Naive thymus-derived CD4-positive, alpha-beta T cell (primary cell): ENCODE measurements around the gene HOMER2. TPM values are rescaled to one million over a fixed set of nuclear protein-coding genes. Genes with fewer than 3 reads are reported as not detected.

Experiments
- ATAC-seq: fragments of 150-1000 bp; cut with Tn5 transposase; 2 replicates; pipeline ENCODE4 v1.10.0; 2021; ENCODE audit warnings: mild to moderate bottlenecking, moderate library complexity
- CTCF ChIA-PET: fragments of 350-600 bp; sonication (Branson Sonifier 250); formaldehyde crosslinking; loops from one replicate; lab custom pipeline; 2021; ENCODE audit warnings: antibody characterized with exemption; lab: Charles Lee
- POLR2A ChIA-PET: fragments of 350-600 bp; sonication (Branson Sonifier 250); formaldehyde crosslinking; loops from one replicate; lab custom pipeline; 2021; ENCODE audit warnings: antibody characterized with exemption, inconsistent platforms; lab: Charles Lee
- DNase-seq, 9 donors: peaks; one replicate each; pipeline versions ENCODE4 v3.0.0 to v3.0.0-alpha.2; 2020 to 2022; ENCODE audit warnings: mixed read lengths in 1 of 9
- H3K27ac ChIP-seq: one replicate; pipeline ENCODE4 v1.7.0; 2013; ENCODE audit warnings: mild to moderate bottlenecking, low read depth, low read length, moderate library complexity
- H3K27me3 ChIP-seq, 2 donors: one replicate each; pipeline ENCODE4 v1.7.0; 2013; ENCODE audit warnings: low read length in 2 of 2, mild to moderate bottlenecking in 2 of 2, moderate library complexity in 2 of 2; ENCODE audit not compliant: control insufficient read depth in 2 of 2, insufficient read depth in 2 of 2
- H3K36me3 ChIP-seq, 3 experiments: 1 replicate in 2 of 3; 2 replicates in 1 of 3; pipeline ENCODE4 v1.7.0; 2013; ENCODE audit warnings: low read length in 3 of 3, mild to moderate bottlenecking in 3 of 3, moderate library complexity in 1 of 3; ENCODE audit not compliant: insufficient read depth in 3 of 3, control insufficient read depth in 2 of 3
- H3K4me1 ChIP-seq, 2 donors: one replicate each; pipeline ENCODE4 v1.7.0; 2013; ENCODE audit warnings: low read length in 2 of 2, mild to moderate bottlenecking in 2 of 2, moderate library complexity in 1 of 2; ENCODE audit not compliant: control insufficient read depth in 2 of 2, insufficient read depth in 2 of 2
- H3K4me3 ChIP-seq: 2 replicates; pipeline ENCODE4 v1.7.0; 2013; ENCODE audit warnings: mild to moderate bottlenecking, low read length
- H3K9me3 ChIP-seq, 3 experiments: 1 replicate in 2 of 3; 2 replicates in 1 of 3; pipeline ENCODE4 v1.7.0; 2013; ENCODE audit warnings: low read length in 3 of 3; ENCODE audit not compliant: control insufficient read depth in 2 of 3
- H3K27ac Mint-ChIP-seq, 9 donors: one replicate each; pipeline ENCODE4 v1.8.0; 2020 to 2022; ENCODE audit warnings: mixed read lengths in 9 of 9, mild to moderate bottlenecking in 8 of 9, moderate library complexity in 5 of 9, inconsistent platforms in 2 of 9
- H3K27me3 Mint-ChIP-seq, 5 donors: one replicate each; pipeline ENCODE4 v1.8.0; 2021 to 2022; ENCODE audit warnings: mixed read lengths in 5 of 5, mild to moderate bottlenecking in 1 of 5
- H3K36me3 Mint-ChIP-seq, 5 donors: one replicate each; pipeline ENCODE4 v1.8.0; 2020 to 2022; ENCODE audit warnings: mixed read lengths in 5 of 5, mild to moderate bottlenecking in 3 of 5, inconsistent platforms in 1 of 5
- H3K4me1 Mint-ChIP-seq, 7 donors: one replicate each; pipeline ENCODE4 v1.8.0; 2020 to 2022; ENCODE audit warnings: mixed read lengths in 7 of 7, mild to moderate bottlenecking in 3 of 7, inconsistent platforms in 1 of 7
- H3K4me3 Mint-ChIP-seq, 10 donors: one replicate each; pipeline ENCODE4 v1.8.0; 2020 to 2022; ENCODE audit warnings: mild to moderate bottlenecking in 10 of 10, mixed read lengths in 10 of 10, moderate library complexity in 6 of 10, inconsistent platforms in 2 of 10
- H3K9me3 Mint-ChIP-seq, 11 donors: one replicate each; pipeline ENCODE4 v1.8.0; 2020 to 2022; ENCODE audit warnings: mixed read lengths in 11 of 11, mild to moderate bottlenecking in 4 of 11, inconsistent platforms in 1 of 11, moderate library complexity in 1 of 11
- intact Hi-C, 2 donors: fragments of 100-400 bp; cut with micrococcal nuclease; formaldehyde crosslinking; loops; one replicate each; pipeline ENCODE4 v1.15.1; 2023
- polyA plus RNA-seq, 2 donors: library from polyadenylated mRNA; unstranded; fragments of 300-500 nt; fragmentation: Illumina TruSeq; gene quantifications; one replicate each; pipeline ENCODE4 v1.2.3, GENCODE V29; 2021
- total RNA-seq, 6 experiments: library from RNA in 5 of 6; stranded (reverse) in 5 of 6; gene quantifications; 1 replicate in 5 of 6; 2 replicates in 1 of 6; pipeline ENCODE4 v1.2.3 and lab custom pipeline; 2021 to 2026

HOMER2 gene
- total and polyA plus RNA-seq, 7 experiments from 2014 or later = 3.8 to 29.1 (median 4.8) TPM

GRCh38 chr15:82832601-82833361, 119.7 kb downstream of the HOMER2 start:
- peaks cover 28 to 84% (median 73%) of the 10 kb centered on the region in 5 donors for H3K36me3 Mint-ChIP-seq
- H3K27ac Mint-ChIP-seq = peak overlapping the region in 4 of 9 donors; percentile 28 to 95 (median 50)
- no peaks in the 10 kb centered on the region for H3K27me3 ChIP-seq
- peak; percentile 44 for ATAC-seq
- no peaks in the 10 kb centered on the region for H3K27me3 Mint-ChIP-seq
- no peak overlapping the region for H3K4me3 ChIP-seq
- CTCF ChIA-PET = interaction anchor here (1.2 kb wide), 1 partner anchor 11 kb away, joined by 3 read pairs; no protein-coding TSS in a partner anchor
- H3K36me3 ChIP-seq = peaks cover 44 to 92% (median 46%) of the 10 kb centered on the region in 3 experiments
- H3K4me3 Mint-ChIP-seq = peak overlapping the region in 2 of 10 donors; percentile 8 to 65
- no peaks in the 10 kb centered on the region for H3K4me1 ChIP-seq
- H3K9me3 Mint-ChIP-seq = peaks cover 0 to 4% (median 0%) of the 10 kb centered on the region in 11 donors
- no peak overlapping the region for H3K27ac ChIP-seq
- intact Hi-C loops = loop anchor here in 1 of 2 donors (1.0 to 5.0 kb wide), 2 partner anchors 21 to 170 kb away; no protein-coding TSS in a partner anchor
- peaks cover 3 to 55% (median 15%) of the 10 kb centered on the region in 7 donors for H3K4me1 Mint-ChIP-seq
- H3K9me3 ChIP-seq = no peaks in the 10 kb centered on the region
- no peak for DNase-seq
- POLR2A ChIA-PET = no interaction called here

- ATAC-seq (no peak), DNase-seq (no peak)
- no peaks in the 10 kb centered on the region for H3K4me1 ChIP-seq
- CTCF ChIA-PET = interaction anchor here (1.2 kb wide), 1 partner anchor 11 kb away, joined by 3 read pairs; no protein-coding TSS in a partner anchor
- H3K4me3 Mint-ChIP-seq = peak overlapping the region in 1 of 10 donors; percentile 55
- H3K27ac ChIP-seq = no peak overlapping the region
- no peaks in the 10 kb centered on the region for H3K27me3 ChIP-seq
- H3K9me3 Mint-ChIP-seq = peaks cover 0 to 2% (median 0%) of the 10 kb centered on the region in 11 donors
- no peaks in the 10 kb centered on the region for H3K27me3 Mint-ChIP-seq
- H3K9me3 ChIP-seq = no peaks in the 10 kb centered on the region
- no peak overlapping the region for H3K4me3 ChIP-seq
- intact Hi-C loops = loop anchor here in 1 of 2 donors (1.0 to 5.0 kb wide), 2 partner anchors 21 to 170 kb away; no protein-coding TSS in a partner anchor
- H3K4me1 Mint-ChIP-seq = peaks cover 3 to 55% (median 13%) of the 10 kb centered on the region in 7 donors
- H3K36me3 ChIP-seq = peaks cover 49 to 95% (median 52%) of the 10 kb centered on the region in 3 experiments
- POLR2A ChIA-PET = no interaction called here
- H3K27ac Mint-ChIP-seq = peak overlapping the region in 4 of 9 donors; percentile 28 to 95 (median 56)
- peaks cover 28 to 77% (median 66%) of the 10 kb centered on the region in 5 donors for H3K36me3 Mint-ChIP-seq
These were observed 120.5 kb downstream of the HOMER2 start for GRCh38 chr15:82831894-82832600.

- H3K36me3 Mint-ChIP-seq = peaks cover 22 to 75% (median 64%) of the 10 kb centered on the region in 5 donors
- no peaks in the 10 kb centered on the region for H3K27me3 Mint-ChIP-seq
- POLR2A ChIA-PET = no interaction called here
These were observed 121.9 kb downstream of the HOMER2 start for GRCh38 chr15:82830427-82831173.

GRCh38 chr15:82829234-82829633, 123.3 kb downstream of the HOMER2 start:
- peaks cover 22 to 67% (median 61%) of the 10 kb centered on the region in 5 donors for H3K36me3 Mint-ChIP-seq
- CTCF ChIA-PET = no interaction called here
- Histone ChIP-seq H3K36me3 (peaks cover 46 to 90% (median 59%) of the 10 kb centered on the region in 3 experiments), H3K4me3 (no peak overlapping the region), H3K27me3 (no peaks in the 10 kb centered on the region), H3K9me3 (no peaks in the 10 kb centered on the region), H3K4me1 (no peaks in the 10 kb centered on the region), H3K27ac (no peak overlapping the region)
- intact Hi-C loops = loop anchor here in 1 of 2 donors (2.0 kb wide), 1 partner anchor 18 kb away; no protein-coding TSS in a partner anchor
- POLR2A ChIA-PET = interaction anchor here (0.7 kb wide), 1 partner anchor 25 kb away, joined by 4 read pairs; no protein-coding TSS in a partner anchor
- DNase-seq (no peak), ATAC-seq (no peak)
- peak overlapping the region in 1 of 10 donors; percentile 48 for H3K4me3 Mint-ChIP-seq
- peaks cover 3 to 52% (median 11%) of the 10 kb centered on the region in 7 donors for H3K4me1 Mint-ChIP-seq
- no peaks in the 10 kb centered on the region for H3K9me3 Mint-ChIP-seq
- H3K27me3 Mint-ChIP-seq = no peaks in the 10 kb centered on the region
- peak overlapping the region in 3 of 9 donors; percentile 28 to 38 (median 31) for H3K27ac Mint-ChIP-seq

More at GRCh38 chr15:82830427-82831173, 121.9 kb downstream of the HOMER2 start:
- H3K4me1 Mint-ChIP-seq = peaks cover 3 to 53% (median 13%) of the 10 kb centered on the region in 7 donors
- no peak for DNase-seq
- no peak overlapping the region for H3K4me3 Mint-ChIP-seq
- Histone ChIP-seq H3K27ac (no peak overlapping the region), H3K4me1 (no peaks in the 10 kb centered on the region), H3K36me3 (peaks cover 49 to 94% (median 55%) of the 10 kb centered on the region in 3 experiments), H3K4me3 (no peak overlapping the region), H3K9me3 (no peaks in the 10 kb centered on the region), H3K27me3 (no peaks in the 10 kb centered on the region)
- ATAC-seq = no peak
- intact Hi-C loops = loop anchor here in 1 of 2 donors (5.0 kb wide), 1 partner anchor 172 kb away; no protein-coding TSS in a partner anchor
- CTCF ChIA-PET = interaction anchor here (0.7 kb wide), 1 partner anchor 8 kb away, joined by 4 read pairs; no protein-coding TSS in a partner anchor
- peak overlapping the region in 1 of 9 donors; percentile 48 for H3K27ac Mint-ChIP-seq
- H3K9me3 Mint-ChIP-seq = no peaks in the 10 kb centered on the region

- ChIA-PET POLR2A (no interaction called here), CTCF (no interaction called here)
- ATAC-seq = no peak
- Mint-ChIP-seq H3K27me3 (no peaks in the 10 kb centered on the region), H3K9me3 (no peaks in the 10 kb centered on the region), H3K4me1 (peaks cover 3 to 47% (median 9%) of the 10 kb centered on the region in 7 donors), H3K4me3 (peak overlapping the region in 2 of 10 donors; percentile 6 to 48), H3K36me3 (peaks cover 22 to 61% (median 53%) of the 10 kb centered on the region in 5 donors), H3K27ac (peak overlapping the region in 2 of 9 donors; percentile 18 to 52)
- H3K27me3 ChIP-seq = no peaks in the 10 kb centered on the region
- no peak overlapping the region for H3K27ac ChIP-seq
- intact Hi-C loops = loop anchor here in 1 of 2 donors (2.0 kb wide), 1 partner anchor 17 kb away; no protein-coding TSS in a partner anchor
- no peak overlapping the region for H3K4me3 ChIP-seq
- peaks cover 45 to 88% (median 52%) of the 10 kb centered on the region in 3 experiments for H3K36me3 ChIP-seq
- no peaks in the 10 kb centered on the region for H3K9me3 ChIP-seq
- no peaks in the 10 kb centered on the region for H3K4me1 ChIP-seq
- no peak for DNase-seq
These were observed 124.4 kb downstream of the HOMER2 start for GRCh38 chr15:82828075-82828474.
